ENCODE data around the gene PTPRR.

The PTPRR gene

DNA sequence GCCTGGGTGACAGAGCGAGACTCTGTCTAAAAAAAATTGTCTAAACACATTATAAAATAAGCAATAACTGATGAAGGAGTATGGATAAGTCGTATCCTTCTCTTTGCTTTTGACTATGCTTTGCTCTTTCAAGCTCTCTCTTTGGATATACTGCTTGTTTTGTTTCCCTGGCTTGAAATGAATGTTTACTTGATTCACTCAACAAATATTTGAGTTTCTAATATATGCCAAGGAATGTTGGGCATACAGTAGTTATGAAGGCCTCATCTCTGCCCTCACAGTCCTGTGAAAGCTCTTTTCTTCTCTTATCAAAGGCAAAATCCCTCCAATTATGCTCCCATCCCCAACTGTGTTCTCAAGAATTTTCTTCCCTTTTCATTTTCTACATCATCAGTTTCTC is 123.5 kb downstream of the PTPRR start:
- DNase-seq (ENCODE audit: low spot score), result no peak

DNA sequence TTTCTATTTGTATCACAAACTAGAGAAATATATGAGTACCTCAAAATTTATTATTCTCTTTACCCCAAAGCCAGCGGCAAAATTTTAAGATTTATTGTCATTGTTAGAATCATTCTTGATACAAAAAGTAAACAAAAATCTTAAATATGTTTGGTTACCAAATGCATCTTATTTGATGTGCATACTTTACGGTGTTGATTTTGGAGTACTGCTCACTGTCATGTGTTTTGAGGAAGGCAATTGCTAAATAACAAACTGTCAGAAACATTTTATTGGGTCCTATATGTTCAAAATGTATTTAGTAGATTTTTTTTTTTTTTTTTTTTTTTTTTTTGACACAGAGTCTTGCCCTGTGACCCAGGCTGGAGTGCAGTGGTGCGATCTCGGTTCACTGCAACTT is 124.9 kb downstream of the PTPRR start:
- DNase-seq (ENCODE audit: low spot score), result no peak

GRCh38 chr12:70794131-70794530 is 126.4 kb downstream of the PTPRR start:
- no peak for DNase-seq (ENCODE audit: low spot score)

DNA sequence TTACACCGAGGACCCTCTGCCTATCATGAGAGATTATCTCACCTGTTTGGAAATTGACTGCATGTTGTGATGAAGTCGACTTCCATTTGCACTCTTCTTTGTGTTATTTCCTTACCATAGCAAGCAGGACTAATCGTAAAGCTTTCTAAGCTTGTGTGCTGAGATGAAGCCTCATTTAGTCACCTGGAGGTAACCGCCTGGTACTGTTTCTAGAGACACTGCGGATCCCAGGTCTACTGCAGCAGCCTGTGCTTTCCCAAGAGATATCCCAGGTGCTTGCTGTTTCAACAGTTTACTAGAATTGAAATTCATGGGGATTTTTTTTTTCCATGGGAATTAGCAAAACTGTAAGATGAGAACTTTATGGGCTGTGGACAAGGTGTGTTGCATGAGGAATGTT is 131.8 kb downstream of the PTPRR start:
- no peak for DNase-seq (ENCODE audit: low spot score)

DNA sequence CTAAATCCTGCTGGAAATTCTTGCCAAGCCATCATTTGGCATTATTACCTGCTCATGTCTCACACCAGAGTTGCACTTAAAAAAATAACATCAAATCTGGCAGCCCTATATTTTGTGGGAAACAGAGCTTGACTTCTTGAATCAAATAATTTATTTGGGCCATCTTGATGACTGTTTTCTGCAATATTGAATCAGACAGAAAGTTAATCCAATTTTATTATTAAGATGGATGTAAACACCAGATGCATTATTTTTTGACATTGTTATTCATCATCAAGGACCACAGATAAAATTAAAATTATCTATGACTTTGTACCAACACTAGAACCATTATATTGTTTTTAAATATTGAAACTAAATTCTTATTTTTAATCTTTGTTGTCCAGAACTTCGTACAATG is 132.9 kb downstream of the PTPRR start:
- no peak for DNase-seq (ENCODE audit: low spot score)

GRCh38 chr12:70785896-70786295 is 134.6 kb downstream of the PTPRR start:
- no peak for DNase-seq (ENCODE audit: low spot score)

- no peak for DNase-seq (ENCODE audit: low spot score)
These were observed 136.4 kb downstream of the PTPRR start for GRCh38 chr12:70784042-70784668.

DNA sequence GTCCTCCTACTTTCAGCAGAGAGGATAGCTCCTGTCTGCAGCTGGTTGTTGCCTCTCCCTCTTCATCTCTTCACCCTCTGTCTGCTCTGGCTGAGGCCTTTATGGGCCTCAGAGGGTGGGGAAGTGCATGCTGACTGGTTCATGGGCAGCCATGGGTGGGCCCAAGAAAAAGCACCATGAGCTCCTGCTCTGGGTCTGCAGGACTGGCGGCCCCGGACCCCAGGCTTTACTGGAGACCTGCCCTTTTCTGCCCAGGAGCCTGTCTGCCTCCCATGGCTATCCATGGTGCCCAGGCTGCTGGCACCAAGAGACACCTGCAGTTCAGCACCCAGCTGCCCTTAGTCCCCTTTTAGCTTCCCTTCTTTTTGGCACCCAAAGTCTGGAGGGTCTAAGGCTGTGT is 137.1 kb downstream of the PTPRR start:
- DNase-seq (ENCODE audit: low spot score), result no peak

DNA sequence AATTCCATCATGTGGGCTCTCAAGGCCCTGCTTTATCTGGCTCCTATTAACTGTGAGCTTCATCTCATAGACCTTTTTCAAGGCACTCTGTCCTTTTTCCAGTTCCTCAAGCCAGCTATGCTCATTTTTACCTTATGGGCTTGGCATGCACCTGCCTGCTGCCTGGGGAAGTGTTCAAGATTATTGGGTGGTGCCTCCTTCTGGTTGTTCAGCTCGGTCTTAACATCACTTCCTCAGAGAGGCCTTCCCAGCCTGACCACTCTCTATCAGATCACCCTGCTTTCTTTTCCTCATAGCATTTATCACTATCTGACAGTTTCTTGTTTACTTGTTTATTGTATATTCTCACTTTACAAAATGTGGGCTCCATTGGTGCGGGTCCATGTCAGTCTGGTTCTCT is 141.3 kb downstream of the PTPRR start:
- DNase-seq (ENCODE audit: low spot score), result no peak

DNA sequence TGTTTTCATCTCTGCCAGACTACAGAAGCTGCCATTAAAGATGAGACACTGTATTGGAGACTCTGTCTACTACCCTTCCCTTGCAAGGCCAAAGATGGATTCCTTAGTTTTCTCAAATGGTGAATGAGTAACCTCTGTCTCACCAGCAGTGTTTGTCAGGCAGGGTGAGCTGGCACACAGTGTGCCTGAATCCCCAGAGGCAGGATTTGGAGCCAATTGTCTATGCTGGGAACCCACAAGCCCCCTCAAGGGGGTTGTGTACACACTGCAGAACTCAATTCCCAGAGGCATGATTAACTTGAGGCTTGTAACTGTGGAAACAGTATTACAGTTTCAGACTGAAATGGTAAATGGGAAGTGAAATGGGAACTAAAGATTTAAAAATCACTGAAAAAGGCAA is 146.5 kb downstream of the PTPRR start:
- DNase-seq (ENCODE audit: low spot score), result no peak

DNA sequence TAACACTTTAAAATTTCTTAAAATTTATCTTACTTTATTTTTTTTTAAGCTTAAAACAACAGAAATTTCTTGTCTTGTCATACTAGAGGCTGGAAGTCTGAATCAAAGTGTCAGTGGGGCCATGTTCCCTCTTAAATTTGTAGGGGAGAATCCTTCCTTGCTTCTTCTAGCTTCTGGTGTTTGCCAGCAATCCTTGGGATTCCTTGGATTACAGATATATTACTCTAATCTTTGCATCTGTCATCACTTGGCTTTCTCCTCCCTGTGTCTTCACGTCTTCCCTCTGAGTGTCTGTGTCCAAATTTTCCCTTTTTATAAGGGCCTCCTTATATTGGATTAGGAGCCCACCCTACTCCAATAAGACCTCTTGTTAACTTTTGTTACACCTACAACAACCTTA is 147.7 kb downstream of the PTPRR start:
- no peak for DNase-seq (ENCODE audit: low spot score)

- no peak for DNase-seq (ENCODE audit: low spot score)
These were observed 149.0 kb downstream of the PTPRR start for GRCh38 chr12:70771581-70771980.

GRCh38 chr12:70763666-70764065 is 156.9 kb downstream of the PTPRR start:
- no peak for DNase-seq (ENCODE audit: low spot score)

DNA sequence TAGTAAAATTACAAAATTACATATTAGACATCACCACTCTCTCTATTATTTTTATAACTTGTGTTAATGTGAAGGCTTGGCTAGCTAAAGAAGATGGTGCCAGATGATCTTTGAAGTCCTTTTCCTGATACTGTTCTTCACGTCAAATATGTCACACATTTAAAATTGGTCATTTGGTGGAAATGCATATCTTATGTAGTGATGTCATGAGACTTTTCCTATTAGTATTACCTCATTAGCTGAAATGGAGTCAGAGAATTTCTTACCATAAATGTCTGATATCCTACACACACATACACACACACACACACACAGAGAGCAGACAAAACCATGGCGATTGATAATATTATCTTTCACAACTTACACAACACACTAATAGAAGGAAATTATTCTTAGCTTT is 158.5 kb downstream of the PTPRR start:
- DNase-seq (ENCODE audit: low spot score), result no peak

DNA sequence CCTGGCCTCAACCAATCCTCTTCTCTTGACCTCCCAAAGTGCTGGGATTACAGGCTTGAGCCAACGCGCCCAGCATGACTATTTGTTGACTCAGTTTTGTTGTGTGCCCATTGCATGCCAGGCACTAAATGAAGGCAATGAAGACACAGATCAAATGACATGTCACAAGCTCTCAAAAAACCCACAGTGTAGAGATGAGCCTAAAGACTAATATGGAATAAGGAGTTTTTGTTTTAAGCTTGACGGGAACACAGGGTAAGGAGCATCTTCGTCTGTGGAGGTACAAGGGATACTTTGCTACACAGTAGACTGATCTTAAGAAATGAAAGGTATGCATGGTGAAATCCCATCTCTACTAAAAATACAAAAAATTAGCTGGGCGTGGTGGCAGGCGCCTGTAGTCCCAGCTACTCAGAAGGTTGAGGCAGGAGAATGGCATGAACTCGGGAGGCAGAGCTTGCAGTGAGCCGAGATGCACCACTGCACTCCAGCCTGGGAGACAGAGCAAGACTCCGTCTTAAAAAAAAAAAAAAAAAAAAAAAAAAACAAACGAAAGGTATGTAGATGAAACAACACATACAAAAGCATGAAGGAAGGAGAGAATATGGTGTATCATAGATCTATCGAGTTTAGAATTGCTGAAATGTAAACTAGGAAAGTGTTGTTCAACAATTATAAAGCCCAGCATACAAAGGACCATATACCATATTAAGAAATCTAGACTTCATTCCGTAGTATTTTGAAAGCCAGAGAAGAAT is 161.2 kb downstream of the PTPRR start:
- DNase-seq (ENCODE audit: low spot score), result no peak

GRCh38 chr12:70758494-70758845 is 162.1 kb downstream of the PTPRR start:
- DNase-seq (ENCODE audit: low spot score), result no peak

DNA sequence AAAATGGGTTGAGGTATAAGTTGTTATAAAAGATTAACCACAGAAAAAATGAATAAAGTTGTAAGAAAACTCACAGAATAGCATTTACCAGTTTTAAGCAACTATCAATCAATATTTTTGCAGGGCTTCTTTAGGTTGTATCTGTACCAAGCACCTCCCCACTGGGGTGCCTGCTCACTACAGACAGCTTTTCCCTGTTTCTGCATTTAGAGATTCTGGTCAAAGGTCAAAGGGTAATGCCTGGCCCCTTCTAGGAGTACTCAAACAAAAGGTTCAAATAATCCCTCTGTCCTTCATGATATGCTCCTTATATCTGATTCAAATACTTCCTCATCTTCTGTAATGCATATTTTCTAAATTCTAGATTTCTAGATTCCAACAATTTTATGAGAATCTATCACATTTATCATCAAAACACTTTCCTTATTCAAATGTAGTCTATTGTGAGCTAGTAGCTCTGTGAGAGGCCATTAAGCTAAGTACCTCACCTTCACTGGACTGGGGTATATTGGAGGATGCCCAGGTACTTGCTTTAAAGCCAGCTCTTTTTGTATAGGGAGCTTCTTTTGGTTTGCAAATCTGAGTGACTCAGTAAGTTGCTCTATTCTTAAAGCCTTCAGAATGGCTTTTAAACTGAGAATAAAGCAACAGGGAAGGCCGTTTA is 162.6 kb downstream of the PTPRR start:
- DNase-seq (ENCODE audit: low spot score), result no peak

DNA sequence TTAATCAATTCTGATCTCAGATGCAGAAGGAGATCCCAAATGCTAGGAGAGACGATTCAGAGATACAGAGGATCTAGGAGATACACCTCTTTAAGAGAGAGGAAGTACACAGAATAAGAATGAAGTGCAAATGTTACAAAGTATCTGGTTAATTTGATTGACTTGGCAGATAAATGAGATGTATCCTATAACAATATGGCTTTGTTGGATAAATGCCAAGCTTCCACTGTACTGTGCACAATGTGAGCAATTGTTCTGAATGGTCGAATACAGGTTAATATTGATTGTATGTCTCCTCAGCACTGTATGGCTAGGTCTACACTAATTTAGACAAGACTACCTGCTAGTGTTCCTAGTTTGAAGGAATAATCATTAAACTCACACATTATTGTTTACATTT is 163.7 kb downstream of the PTPRR start:
- no peak for DNase-seq (ENCODE audit: low spot score)

DNA sequence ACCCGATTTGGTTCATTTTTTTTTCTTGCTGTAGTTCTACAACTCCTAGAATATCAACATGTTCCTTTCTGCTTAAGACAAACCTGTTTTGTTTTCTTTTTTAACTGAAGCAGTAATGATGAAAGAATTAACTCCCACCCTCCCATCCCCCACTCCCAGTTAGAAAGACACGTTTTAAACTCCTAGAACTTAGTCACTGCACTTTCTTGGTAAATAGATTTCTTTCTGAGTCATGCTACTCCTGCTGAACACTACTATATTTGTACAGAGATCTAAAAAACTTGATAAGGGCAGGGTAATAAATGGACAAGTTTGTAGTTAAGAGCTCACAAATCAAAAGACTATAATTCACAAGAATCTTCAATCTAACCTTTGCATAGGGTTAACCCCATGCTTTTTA is 164.4 kb downstream of the PTPRR start:
- no peak for DNase-seq (ENCODE audit: low spot score)

GRCh38 chr12:70754330-70754741 is 166.2 kb downstream of the PTPRR start:
- DNase-seq (ENCODE audit: low spot score), result no peak

DNA sequence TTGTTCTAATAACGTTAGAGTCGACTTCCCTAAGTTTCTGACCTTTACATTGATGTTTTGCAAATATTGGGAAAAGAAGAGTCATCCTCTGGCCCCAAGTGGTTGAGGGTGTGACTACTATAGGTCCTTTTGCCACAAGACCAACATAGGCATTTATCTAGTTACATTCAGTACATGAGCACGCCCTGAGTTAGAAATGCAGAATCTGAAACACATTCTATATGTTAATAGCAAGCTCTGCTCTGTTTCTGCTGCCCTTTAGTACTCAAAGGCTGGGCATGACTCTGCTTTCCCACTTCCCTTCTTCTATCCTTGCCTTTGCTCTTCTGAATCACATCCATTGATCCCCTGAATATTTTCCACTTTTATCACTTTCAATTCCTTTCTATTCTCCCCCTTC is 168.2 kb downstream of the PTPRR start:
- DNase-seq (ENCODE audit: low spot score), result no peak

- no peak for DNase-seq (ENCODE audit: low spot score)
These were observed 170.6 kb downstream of the PTPRR start for GRCh38 chr12:70749931-70750330.

GRCh38 chr12:70748809-70749208 is 171.7 kb downstream of the PTPRR start:
- DNase-seq (ENCODE audit: low spot score), result no peak
